CD14-positive monocyte (primary cell): ENCODE data around the gene MVB12B. TPM values are rescaled to one million over a fixed set of nuclear protein-coding genes. Genes with fewer than 3 reads are reported as not detected.
A peak's percentile ranks its signal among the peaks of the same experiment; 100 is the strongest.

ENCODE experiments used
- DNase-seq, 3 donors: peaks; one replicate each; pipeline ENCODE4 v3.0.0-alpha.2; 2011 to 2022
- H2AFZ ChIP-seq: 2 replicates; pipeline ENCODE4 v1.6.0; 2012; ENCODE audit warnings: mild to moderate bottlenecking, low read depth, low read length, inconsistent platforms; ENCODE audit not compliant: insufficient read depth, poor library complexity, severe bottlenecking
- H3K27ac ChIP-seq, 2 donors: 1 replicate in 1 of 2; 2 replicates in 1 of 2; pipeline ENCODE4 v1.5.1; 2012 to 2013; ENCODE audit warnings: low read length in 2 of 2, control low read depth in 1 of 2, inconsistent platforms in 1 of 2, low read depth in 1 of 2, mild to moderate bottlenecking in 1 of 2
- H3K27me3 ChIP-seq, 2 donors: one replicate each; pipeline versions ENCODE4 v1.6.0 to v1.6.1; 2011 to 2013; ENCODE audit warnings: low read length in 2 of 2; ENCODE audit not compliant: control insufficient read depth in 2 of 2, insufficient read depth in 2 of 2
- H3K36me3 ChIP-seq, 2 donors: replicated peaks in 1 of 2; 1 replicate in 1 of 2; 2 replicates in 1 of 2; pipeline versions ENCODE4 v1.5.1 to v1.6.1; 2012 to 2013; ENCODE audit warnings: low read length in 2 of 2, control low read depth in 1 of 2, inconsistent platforms in 1 of 2, mild to moderate bottlenecking in 1 of 2; ENCODE audit not compliant: insufficient read depth in 2 of 2, control insufficient read depth in 1 of 2
- H3K4me1 ChIP-seq, 2 donors: 1 replicate in 1 of 2; 2 replicates in 1 of 2; pipeline versions ENCODE4 v1.5.1 to v1.6.1; 2012 to 2013; ENCODE audit warnings: low read length in 2 of 2, control low read depth in 1 of 2, inconsistent platforms in 1 of 2, mild to moderate bottlenecking in 1 of 2, moderate library complexity in 1 of 2; ENCODE audit not compliant: insufficient read depth in 2 of 2, control insufficient read depth in 1 of 2
- H3K4me2 ChIP-seq: replicated peaks from 2 replicates; pipeline ENCODE3; 2012; ENCODE audit warnings: low read length, moderate library complexity, mild to moderate bottlenecking; ENCODE audit not compliant: poor library complexity, severe bottlenecking; ENCODE audit errors: extremely low read depth
- H3K4me3 ChIP-seq, 3 experiments: fragments of 200-600 bp in 1 of 3; sonication (generic) in 1 of 3; replicated peaks in 1 of 3; 1 replicate in 2 of 3; 2 replicates in 1 of 3; pipeline ENCODE4 v1.5.1; 2011 to 2013; ENCODE audit warnings: low read length in 3 of 3, mild to moderate bottlenecking in 3 of 3, control low read depth in 2 of 3, low read depth in 2 of 3, inconsistent platforms in 1 of 3, moderate library complexity in 1 of 3
- H3K79me2 ChIP-seq: 2 replicates; pipeline ENCODE4 v1.6.0; 2012; ENCODE audit warnings: mild to moderate bottlenecking, control low read depth, inconsistent platforms, low read length, moderate library complexity; ENCODE audit not compliant: insufficient read depth
- H3K9ac ChIP-seq: 2 replicates; pipeline ENCODE4 v1.6.0; 2017; ENCODE audit warnings: low read length, mild to moderate bottlenecking; ENCODE audit not compliant: insufficient read depth, poor library complexity, severe bottlenecking
- H3K9me3 ChIP-seq, 2 donors: replicated peaks in 1 of 2; 1 replicate in 1 of 2; 2 replicates in 1 of 2; pipeline versions ENCODE4 v1.5.1 to v1.6.1; 2012 to 2013; ENCODE audit warnings: low read length in 2 of 2, control low read depth in 1 of 2; ENCODE audit not compliant: control insufficient read depth in 1 of 2, insufficient read depth in 1 of 2
- H4K20me1 ChIP-seq: 2 replicates; pipeline ENCODE4 v1.6.0; 2012; ENCODE audit warnings: mild to moderate bottlenecking, low read length, control low read depth, moderate library complexity; ENCODE audit not compliant: insufficient read depth
- H3K27ac Mint-ChIP-seq, 7 donors: one replicate each; pipeline ENCODE4 v1.8.0; 2020; ENCODE audit warnings: mild to moderate bottlenecking in 7 of 7, mixed read lengths in 7 of 7, moderate library complexity in 6 of 7, inconsistent platforms in 2 of 7
- H3K27me3 Mint-ChIP-seq, 3 donors: one replicate each; pipeline ENCODE4 v1.8.0; 2021 to 2022; ENCODE audit warnings: low read depth in 3 of 3, mild to moderate bottlenecking in 3 of 3, mixed read lengths in 3 of 3, moderate library complexity in 3 of 3, inconsistent platforms in 1 of 3
- H3K36me3 Mint-ChIP-seq, 2 donors: one replicate each; pipeline ENCODE4 v1.8.0; 2020; ENCODE audit warnings: mixed read lengths in 2 of 2, inconsistent platforms in 1 of 2, mild to moderate bottlenecking in 1 of 2
- H3K4me1 Mint-ChIP-seq: one replicate; pipeline ENCODE4 v1.8.0; 2020; ENCODE audit warnings: mild to moderate bottlenecking, mixed read lengths
- H3K4me3 Mint-ChIP-seq, 2 donors: one replicate each; pipeline ENCODE4 v1.8.0; 2020; ENCODE audit warnings: mild to moderate bottlenecking in 2 of 2, mixed read lengths in 2 of 2, moderate library complexity in 1 of 2
- H3K9me3 Mint-ChIP-seq, 7 donors: one replicate each; pipeline ENCODE4 v1.8.0; 2020 to 2022; ENCODE audit warnings: mixed read lengths in 7 of 7, mild to moderate bottlenecking in 6 of 7, moderate library complexity in 6 of 7, inconsistent platforms in 2 of 7
- WGBS: methylation state at CpG from one replicate; pipeline ENCODE4 v1.1.5; 2013; ENCODE audit warnings: missing lambda C conversion rate; ENCODE audit not compliant: insufficient coverage; 5-methylcytosine and 5-hydroxymethylcytosine counted together
- intact Hi-C, 2 donors: fragments of 100-400 bp; cut with micrococcal nuclease; formaldehyde crosslinking; loops; one replicate each; pipeline versions ENCODE4 v1.15.0 to v1.15.1; 2023
- polyA plus RNA-seq, 3 donors: library from polyadenylated mRNA; depleted of rRNA in 1 of 3; unstranded in 2 of 3; stranded (reverse) in 1 of 3; fragments of 300-500 nt in 2 of 3; fragments of >200 nt in 1 of 3; fragmentation: Illumina TruSeq in 2 of 3; gene quantifications; 1 replicate in 2 of 3; 2 replicates in 1 of 3; pipeline ENCODE4 v1.2.3, GENCODE V29; 2012 to 2021
- TF ChIP-seq, protein P1 (sequence below): fragments of 200-600 bp; IDR thresholded peaks from one replicate; pipeline ENCODE4 v1.8.0; 2022; ENCODE audit warnings: antibody characterized with exemption, mild to moderate bottlenecking

Gene MVB12B
- polyA plus RNA-seq, 3 donors, result 2.8 to 8.1 (median 3.5) TPM

DNA sequence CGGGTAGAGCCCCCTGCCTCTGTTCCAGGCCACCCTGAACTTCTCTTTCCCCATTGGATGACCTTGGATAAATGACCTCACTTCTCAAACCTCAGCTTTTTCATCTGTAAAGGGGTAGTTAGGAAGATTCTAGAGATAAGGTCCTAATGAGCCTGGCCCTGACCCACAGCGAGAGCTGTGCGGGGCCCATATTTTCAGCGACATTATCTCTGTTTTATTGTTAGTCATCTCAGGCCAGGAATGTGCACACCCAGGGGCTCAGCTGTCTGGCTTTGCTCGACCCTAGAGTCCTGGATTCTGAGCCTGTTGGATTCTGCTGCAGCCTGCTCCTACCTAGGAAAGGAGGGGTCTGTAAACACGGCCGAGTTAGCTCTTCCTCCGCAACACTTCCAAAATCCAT lies 205.9 kb downstream of the MVB12B start:
- Mint-ChIP-seq H3K27me3 (peaks cover 0 to 2% (median 0%) of the 10 kb centered on the region in 3 donors), H3K27ac (peak overlapping the region; percentile 84 to 94 (median 91)), H3K9me3 (peaks cover 0 to 2% (median 0%) of the 10 kb centered on the region in 7 donors), H3K4me3 (no peak overlapping the region), H3K4me1 (peaks cover 65% of the 10 kb centered on the region), H3K36me3 (peaks cover 0 to 2% of the 10 kb centered on the region in 2 donors)
- Histone ChIP-seq H3K4me2 (peak overlapping the region; percentile 82), H3K27ac (peak overlapping the region; percentile 84 to 88), H3K9ac (peak overlapping the region; percentile 54), H4K20me1 (no peaks in the 10 kb centered on the region), H3K27me3 (no peaks in the 10 kb centered on the region), H2AFZ (peak overlapping the region; percentile 79), H3K79me2 (no peaks in the 10 kb centered on the region), H3K9me3 (no peaks in the 10 kb centered on the region), H3K4me1 (peaks cover 56 to 57% of the 10 kb centered on the region in 2 donors), H3K36me3 (no peaks in the 10 kb centered on the region), H3K4me3 (peak overlapping the region in 1 of 3 experiments; percentile 76)
- 86% methylated on average over 6 of the region's 8 CpGs for WGBS
- no peak for DNase-seq
- TF ChIP-seq, protein P1, sequence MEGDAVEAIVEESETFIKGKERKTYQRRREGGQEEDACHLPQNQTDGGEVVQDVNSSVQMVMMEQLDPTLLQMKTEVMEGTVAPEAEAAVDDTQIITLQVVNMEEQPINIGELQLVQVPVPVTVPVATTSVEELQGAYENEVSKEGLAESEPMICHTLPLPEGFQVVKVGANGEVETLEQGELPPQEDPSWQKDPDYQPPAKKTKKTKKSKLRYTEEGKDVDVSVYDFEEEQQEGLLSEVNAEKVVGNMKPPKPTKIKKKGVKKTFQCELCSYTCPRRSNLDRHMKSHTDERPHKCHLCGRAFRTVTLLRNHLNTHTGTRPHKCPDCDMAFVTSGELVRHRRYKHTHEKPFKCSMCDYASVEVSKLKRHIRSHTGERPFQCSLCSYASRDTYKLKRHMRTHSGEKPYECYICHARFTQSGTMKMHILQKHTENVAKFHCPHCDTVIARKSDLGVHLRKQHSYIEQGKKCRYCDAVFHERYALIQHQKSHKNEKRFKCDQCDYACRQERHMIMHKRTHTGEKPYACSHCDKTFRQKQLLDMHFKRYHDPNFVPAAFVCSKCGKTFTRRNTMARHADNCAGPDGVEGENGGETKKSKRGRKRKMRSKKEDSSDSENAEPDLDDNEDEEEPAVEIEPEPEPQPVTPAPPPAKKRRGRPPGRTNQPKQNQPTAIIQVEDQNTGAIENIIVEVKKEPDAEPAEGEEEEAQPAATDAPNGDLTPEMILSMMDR, result no peak
- intact Hi-C loops, result no loop called here

DNA sequence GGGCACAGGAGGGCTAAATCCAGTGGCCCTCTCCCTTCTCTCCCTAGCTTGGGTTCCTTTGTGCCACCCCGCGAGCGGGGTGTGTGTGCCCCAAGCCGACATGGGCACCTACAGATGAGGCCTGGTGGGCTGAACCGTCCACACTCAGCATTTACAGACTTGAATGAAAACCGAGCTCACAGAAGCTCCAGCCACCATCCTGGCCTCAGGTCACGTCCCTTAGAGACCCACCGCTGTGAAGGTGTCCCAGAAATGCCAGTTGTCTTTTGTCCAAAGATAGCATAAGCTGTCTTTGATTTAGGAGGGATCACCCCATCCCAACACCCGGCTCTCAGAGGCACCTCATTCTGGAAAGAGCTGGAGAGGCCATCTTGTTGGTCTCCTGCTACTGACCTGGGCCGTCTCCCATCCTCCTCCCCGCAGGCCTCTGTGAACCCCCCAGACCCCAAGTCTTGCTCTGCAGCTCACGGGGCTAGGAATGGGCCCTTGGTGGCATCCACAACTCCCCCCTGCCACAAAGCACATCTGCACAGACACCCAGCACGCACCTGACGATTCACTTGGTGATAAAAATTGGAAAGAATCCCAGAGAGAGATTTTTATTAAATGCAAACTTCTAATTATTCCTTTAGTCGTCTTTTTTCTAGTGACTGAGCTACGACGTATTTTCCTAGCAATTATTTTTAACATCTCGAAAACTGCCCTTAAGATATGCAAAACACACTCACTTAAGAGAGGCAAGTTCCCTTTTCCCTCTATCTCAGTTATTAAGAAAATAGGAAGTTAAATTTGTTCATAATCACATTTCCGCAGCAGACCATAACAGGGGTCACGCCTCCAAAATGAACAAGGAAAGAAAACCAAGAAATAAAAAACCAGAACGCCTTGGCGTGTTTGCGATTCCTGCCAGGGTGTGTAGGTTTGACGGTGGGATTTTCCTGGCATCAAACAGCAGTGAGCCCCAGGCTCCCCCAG lies 206.6 kb downstream of the MVB12B start:
- Histone ChIP-seq H2AFZ (peak overlapping the region; percentile 79), H3K4me2 (peak overlapping the region; percentile 82), H3K4me3 (peak overlapping the region; percentile 29 to 76 (median 41)), H3K36me3 (no peaks in the 10 kb centered on the region), H3K9me3 (no peaks in the 10 kb centered on the region), H3K27ac (peak overlapping the region; percentile 84 to 88), H3K4me1 (peaks cover 50 to 51% of the 10 kb centered on the region in 2 donors), H4K20me1 (no peaks in the 10 kb centered on the region), H3K79me2 (no peaks in the 10 kb centered on the region), H3K27me3 (no peaks in the 10 kb centered on the region), H3K9ac (peak overlapping the region; percentile 54)
- Mint-ChIP-seq H3K27me3 (peaks cover 1 to 2% (median 2%) of the 10 kb centered on the region in 3 donors), H3K27ac (peak overlapping the region; percentile 84 to 94 (median 91)), H3K4me3 (peak overlapping the region; percentile 61 to 85), H3K36me3 (peaks cover 0 to 2% of the 10 kb centered on the region in 2 donors), H3K4me1 (peaks cover 58% of the 10 kb centered on the region), H3K9me3 (peaks cover 0 to 2% (median 0%) of the 10 kb centered on the region in 7 donors)
- intact Hi-C loops, result loop anchor here in 1 of 2 donors (1.0 kb wide), 1 partner anchor 16 kb away; no protein-coding TSS in a partner anchor
- TF ChIP-seq, protein P1, result no peak
- WGBS, result 77% methylated on average over 9 of the region's 24 CpGs
- peak; percentile 61 to 77 (median 63) for DNase-seq
